ENCODE results near the gene GRAP.

The GRAP gene

DNA sequence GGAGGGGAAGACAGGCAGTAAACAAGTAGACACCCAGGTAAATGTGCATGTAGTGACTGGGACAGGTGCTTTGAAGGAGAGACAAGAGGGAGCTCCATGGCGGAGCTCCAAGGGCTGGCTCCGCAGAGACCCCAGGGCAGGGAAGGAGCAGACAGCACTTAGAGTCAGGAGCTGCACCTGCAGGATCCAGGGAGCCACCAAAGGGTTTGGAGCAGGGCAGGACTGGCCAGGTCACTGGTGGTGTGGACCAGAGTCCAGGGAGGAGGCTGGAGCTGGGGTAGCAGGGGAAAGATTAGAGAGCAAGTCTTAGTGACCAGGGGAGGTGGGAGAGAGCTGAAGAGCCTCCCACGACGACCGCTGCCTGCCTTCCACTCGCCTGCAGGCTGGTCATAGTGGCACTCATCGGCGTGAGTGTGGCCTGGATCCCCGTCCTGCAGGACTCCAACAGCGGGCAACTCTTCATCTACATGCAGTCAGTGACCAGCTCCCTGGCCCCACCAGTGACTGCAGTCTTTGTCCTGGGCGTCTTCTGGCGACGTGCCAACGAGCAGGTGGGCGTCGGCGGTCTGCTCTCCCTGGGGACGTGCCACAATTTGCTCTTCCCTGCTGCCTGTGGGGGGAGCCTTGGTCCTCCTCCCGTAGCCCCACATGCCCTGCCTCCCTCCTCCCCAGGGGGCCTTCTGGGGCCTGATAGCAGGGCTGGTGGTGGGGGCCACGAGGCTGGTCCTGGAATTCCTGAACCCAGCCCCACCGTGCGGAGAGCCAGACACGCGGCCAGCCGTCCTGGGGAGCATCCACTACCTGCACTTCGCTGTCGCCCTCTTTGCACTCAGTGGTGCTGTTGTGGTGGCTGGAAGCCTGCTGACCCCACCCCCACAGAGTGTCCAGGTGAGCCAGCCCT lies 27.5 kb downstream of the GRAP start:
- TF ChIP-seq, protein P1, sequence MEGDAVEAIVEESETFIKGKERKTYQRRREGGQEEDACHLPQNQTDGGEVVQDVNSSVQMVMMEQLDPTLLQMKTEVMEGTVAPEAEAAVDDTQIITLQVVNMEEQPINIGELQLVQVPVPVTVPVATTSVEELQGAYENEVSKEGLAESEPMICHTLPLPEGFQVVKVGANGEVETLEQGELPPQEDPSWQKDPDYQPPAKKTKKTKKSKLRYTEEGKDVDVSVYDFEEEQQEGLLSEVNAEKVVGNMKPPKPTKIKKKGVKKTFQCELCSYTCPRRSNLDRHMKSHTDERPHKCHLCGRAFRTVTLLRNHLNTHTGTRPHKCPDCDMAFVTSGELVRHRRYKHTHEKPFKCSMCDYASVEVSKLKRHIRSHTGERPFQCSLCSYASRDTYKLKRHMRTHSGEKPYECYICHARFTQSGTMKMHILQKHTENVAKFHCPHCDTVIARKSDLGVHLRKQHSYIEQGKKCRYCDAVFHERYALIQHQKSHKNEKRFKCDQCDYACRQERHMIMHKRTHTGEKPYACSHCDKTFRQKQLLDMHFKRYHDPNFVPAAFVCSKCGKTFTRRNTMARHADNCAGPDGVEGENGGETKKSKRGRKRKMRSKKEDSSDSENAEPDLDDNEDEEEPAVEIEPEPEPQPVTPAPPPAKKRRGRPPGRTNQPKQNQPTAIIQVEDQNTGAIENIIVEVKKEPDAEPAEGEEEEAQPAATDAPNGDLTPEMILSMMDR (IDR thresholded peaks at IDR 0.05; ENCODE audit: insufficient read depth, low read depth, low read length, missing control alignments), result no peak
- no peak overlapping the region for H3K4me3 ChIP-seq (ENCODE audit: low read depth, low read length)
- peak; percentile 35 for DNase-seq (ENCODE audit: low read depth)

DNA sequence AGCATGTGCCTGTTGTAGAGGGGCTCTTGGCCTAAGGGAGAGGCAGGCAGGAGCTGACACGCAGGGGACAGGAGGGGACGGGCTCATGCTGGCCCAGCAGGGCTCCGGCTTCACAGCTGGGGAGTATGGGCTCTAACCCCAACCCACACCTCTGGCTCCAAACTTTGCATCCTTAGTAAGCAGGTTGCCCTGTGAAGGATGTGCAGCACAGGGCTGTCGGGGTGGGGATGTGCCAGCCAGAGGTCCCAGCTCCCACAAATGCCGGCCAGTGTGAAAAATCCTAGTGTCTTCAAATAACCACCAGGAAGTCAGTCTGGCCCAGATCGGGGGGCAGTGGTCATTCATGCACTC lies 28.2 kb downstream of the GRAP start:
- H3K4me3 ChIP-seq (ENCODE audit: low read depth, low read length), result no peak overlapping the region
- TF ChIP-seq, protein P1 (IDR thresholded peaks at IDR 0.05; ENCODE audit: insufficient read depth, low read depth, low read length, missing control alignments), result no peak
- DNase-seq (ENCODE audit: low read depth), result no peak

DNA sequence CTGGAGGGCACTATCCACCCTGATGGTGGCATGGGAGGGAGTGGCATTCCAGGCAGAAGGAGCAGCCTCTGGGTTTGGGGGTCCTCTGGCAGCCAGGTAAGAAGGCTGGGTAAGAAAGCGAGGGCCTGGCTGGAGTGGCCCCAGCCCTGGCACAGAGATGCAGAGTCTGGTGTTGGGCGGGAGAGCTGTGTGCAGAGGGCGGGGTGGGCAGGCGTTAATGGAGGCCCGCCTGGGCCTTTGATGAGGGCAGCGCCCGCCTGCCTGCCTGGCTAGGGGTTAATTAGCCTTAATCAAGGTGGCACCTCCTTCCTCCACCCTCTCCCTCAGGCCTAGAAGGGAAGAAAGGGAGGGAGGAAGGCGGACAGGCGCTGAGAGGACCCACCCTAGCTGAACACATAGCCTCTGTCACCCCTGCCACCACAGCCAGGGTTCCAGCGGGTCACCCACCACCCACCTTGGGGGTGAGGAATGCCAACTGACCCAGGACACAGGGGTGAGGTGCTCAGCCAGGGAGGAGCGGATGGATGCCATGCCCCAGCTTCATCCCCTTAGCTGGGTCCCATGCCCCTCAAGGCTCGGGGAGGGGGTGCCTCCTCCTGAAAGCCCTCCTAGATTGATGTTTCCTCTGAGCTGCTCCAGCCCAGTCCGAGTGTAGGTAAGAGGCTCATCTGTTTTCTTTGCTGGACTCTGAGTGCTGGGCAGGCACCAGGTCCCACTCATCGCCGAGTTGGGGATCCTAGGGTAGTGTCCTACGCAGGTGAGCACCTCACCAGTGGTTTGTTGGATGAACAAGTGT lies 28.8 kb downstream of the GRAP start:
- no peak overlapping the region for H3K4me3 ChIP-seq (ENCODE audit: low read depth, low read length)
- DNase-seq (ENCODE audit: low read depth), result no peak
- TF ChIP-seq, protein P1 (IDR thresholded peaks at IDR 0.05; ENCODE audit: insufficient read depth, low read depth, low read length, missing control alignments), result no peak

GRCh38 chr17:19017401-19017800 lies 29.4 kb downstream of the GRAP start:
- DNase-seq (ENCODE audit: low read depth), result no peak
- TF ChIP-seq, protein P1 (IDR thresholded peaks at IDR 0.05; ENCODE audit: insufficient read depth, low read depth, low read length, missing control alignments), result no peak

DNA sequence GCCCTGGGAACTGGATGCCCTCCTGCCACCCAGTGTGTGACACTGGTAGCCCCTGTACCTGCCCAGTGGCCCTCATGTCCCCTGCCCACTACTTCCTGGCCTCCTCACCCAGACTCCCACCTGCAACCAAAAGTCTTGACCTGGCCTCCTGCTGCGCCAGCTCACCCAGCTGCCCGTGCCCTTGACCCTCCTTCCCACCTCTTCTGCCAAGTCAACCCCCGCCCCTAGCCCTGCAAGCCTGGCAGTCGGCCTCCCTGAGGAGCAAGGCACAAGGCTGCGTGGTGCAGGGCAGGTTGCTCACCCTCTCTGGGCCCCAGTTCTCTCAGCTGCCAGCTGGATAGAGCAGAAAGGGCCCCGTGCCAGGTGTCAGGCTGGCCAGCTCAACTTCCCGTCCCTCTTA lies 29.9 kb downstream of the GRAP start:
- TF ChIP-seq, protein P1 (IDR thresholded peaks at IDR 0.05; ENCODE audit: insufficient read depth, low read depth, low read length, missing control alignments), result no peak
- no peak for DNase-seq (ENCODE audit: low read depth)

More at GRCh38 chr17:19017401-19017800, 29.4 kb downstream of the GRAP start:
- H3K4me3 ChIP-seq (ENCODE audit: low read depth, low read length), result no peak overlapping the region

DNA sequence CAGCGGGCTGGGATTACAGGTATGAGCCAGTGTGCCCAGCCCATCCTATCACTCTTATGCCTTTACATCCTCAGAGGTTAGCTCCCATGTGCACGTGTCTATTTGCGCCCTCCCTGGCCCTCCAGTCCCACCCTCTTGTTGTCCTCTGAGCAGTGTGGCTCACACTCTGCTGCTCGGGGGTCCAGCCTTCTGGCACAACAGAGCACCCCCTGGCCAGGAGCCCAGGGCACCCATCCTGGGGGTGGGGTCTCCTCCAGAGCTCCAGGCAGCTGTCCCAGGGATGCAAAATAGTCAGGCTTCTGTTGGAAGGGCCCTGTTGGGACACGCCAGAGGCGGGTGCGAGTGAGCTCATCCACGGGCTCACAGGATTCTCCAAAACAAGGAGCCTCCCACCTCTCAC lies 30.5 kb downstream of the GRAP start:
- DNase-seq (ENCODE audit: low read depth), result no peak
- TF ChIP-seq, protein P1 (IDR thresholded peaks at IDR 0.05; ENCODE audit: insufficient read depth, low read depth, low read length, missing control alignments), result no peak

More for the DNA sequence above, 29.9 kb downstream of the GRAP start:
- H3K4me3 ChIP-seq (ENCODE audit: low read depth, low read length), result no peak overlapping the region

More for the DNA sequence above, 30.5 kb downstream of the GRAP start:
- H3K4me3 ChIP-seq (ENCODE audit: low read depth, low read length), result no peak overlapping the region

Measured in GM12865 (cell line).